Mucosa of descending colon (tissue), 3 donors: Measurements from ENCODE around the gene COBL. TPM values are rescaled to one million over a fixed set of nuclear protein-coding genes. Genes with fewer than 3 reads are reported as not detected.
A peak's percentile ranks its signal among the peaks of the same experiment; 100 is the strongest.

Experiments
- ATAC-seq: fragments of 200-7000 bp; cut with Tn5 transposase; one replicate; pipeline ENCODE4 v1.9.1; 2020; ENCODE audit warnings: mild to moderate bottlenecking, moderate library complexity
- DNase-seq, 3 donors: peaks; one replicate each; pipeline ENCODE4 v3.0.0-alpha.2; 2020
- H3K36me3 ChIP-seq: fragments of 200-600 bp; one replicate; pipeline ENCODE4 v1.8.0; 2021; ENCODE audit warnings: low read depth, mild to moderate bottlenecking
- H3K4me1 ChIP-seq: fragments of 200-600 bp; one replicate; pipeline ENCODE4 v1.8.0; 2021; ENCODE audit warnings: low read depth, mild to moderate bottlenecking
- H3K4me3 ChIP-seq: fragments of 200-600 bp; one replicate; pipeline ENCODE4 v1.8.0; 2021; ENCODE audit warnings: mild to moderate bottlenecking
- H3K9me3 ChIP-seq: fragments of 200-600 bp; one replicate; pipeline ENCODE4 v1.8.0; 2021; ENCODE audit warnings: mild to moderate bottlenecking
- intact Hi-C, 2 donors: fragments of 100-400 bp; cut with DNase I in 1 of 2; cut with micrococcal nuclease in 1 of 2; formaldehyde crosslinking; loops; one replicate each; pipeline versions ENCODE4 v1.11.0 to v1.11.1; 2022; cut with DNase I, micrococcal nuclease
- total RNA-seq, 3 donors: library from RNA; stranded (reverse); fragmentation: NEBNext Ultra II Directional in 2 of 3; extraction: Animal tissue kit (Norgen Biotek cat#: 25700) in 2 of 3; gene quantifications; one replicate each; pipeline versions ENCODE4 v1.2.1 to v1.2.4, GENCODE V29; 2021 to 2023
- TF ChIP-seq, protein P1 (sequence below): fragments of 200-600 bp; IDR thresholded peaks from one replicate; pipeline ENCODE4 v1.8.0; 2022; ENCODE audit warnings: antibody characterized with exemption, mild to moderate bottlenecking
- donor health status: DM: no; HTN: no; CAD: no; lungs with moderate emphysema.
- donor health status: DM: no; HTN: no; CAD: no.
- donor health status: DM: no; HTN: yes; CAD: no.

Gene COBL
- total RNA-seq, 3 donors from 2014 or later, result 48.6 to 91.8 (median 56.6) TPM

DNA sequence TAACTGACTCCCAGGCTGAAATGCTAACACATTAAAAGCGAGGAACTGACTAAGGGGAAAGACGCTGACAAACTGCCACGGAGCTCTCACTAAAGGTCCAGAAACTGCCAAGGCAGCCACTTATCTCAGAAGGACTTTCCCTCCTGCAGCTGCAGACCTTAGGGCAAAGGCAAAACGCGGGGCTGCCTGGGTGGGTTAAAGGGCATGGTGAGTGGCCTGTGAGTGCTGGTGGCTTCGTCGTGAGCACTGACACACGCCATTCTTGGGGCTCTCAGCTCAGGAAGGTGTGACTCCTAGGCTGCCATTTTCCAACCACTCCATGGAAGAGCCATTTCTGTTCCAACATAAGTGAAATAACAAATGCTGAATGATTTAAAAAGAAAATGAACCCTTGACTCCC is 232.5 kb downstream of the COBL start:
- Histone ChIP-seq H3K4me1 (no peaks in the 10 kb centered on the region), H3K4me3 (no peak overlapping the region), H3K9me3 (no peaks in the 10 kb centered on the region), H3K36me3 (no peaks in the 10 kb centered on the region)
- intact Hi-C loops, result no loop called here
- TF ChIP-seq, protein P1, sequence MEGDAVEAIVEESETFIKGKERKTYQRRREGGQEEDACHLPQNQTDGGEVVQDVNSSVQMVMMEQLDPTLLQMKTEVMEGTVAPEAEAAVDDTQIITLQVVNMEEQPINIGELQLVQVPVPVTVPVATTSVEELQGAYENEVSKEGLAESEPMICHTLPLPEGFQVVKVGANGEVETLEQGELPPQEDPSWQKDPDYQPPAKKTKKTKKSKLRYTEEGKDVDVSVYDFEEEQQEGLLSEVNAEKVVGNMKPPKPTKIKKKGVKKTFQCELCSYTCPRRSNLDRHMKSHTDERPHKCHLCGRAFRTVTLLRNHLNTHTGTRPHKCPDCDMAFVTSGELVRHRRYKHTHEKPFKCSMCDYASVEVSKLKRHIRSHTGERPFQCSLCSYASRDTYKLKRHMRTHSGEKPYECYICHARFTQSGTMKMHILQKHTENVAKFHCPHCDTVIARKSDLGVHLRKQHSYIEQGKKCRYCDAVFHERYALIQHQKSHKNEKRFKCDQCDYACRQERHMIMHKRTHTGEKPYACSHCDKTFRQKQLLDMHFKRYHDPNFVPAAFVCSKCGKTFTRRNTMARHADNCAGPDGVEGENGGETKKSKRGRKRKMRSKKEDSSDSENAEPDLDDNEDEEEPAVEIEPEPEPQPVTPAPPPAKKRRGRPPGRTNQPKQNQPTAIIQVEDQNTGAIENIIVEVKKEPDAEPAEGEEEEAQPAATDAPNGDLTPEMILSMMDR, result no peak
- DNase-seq (no peak), ATAC-seq (no peak)

DNA sequence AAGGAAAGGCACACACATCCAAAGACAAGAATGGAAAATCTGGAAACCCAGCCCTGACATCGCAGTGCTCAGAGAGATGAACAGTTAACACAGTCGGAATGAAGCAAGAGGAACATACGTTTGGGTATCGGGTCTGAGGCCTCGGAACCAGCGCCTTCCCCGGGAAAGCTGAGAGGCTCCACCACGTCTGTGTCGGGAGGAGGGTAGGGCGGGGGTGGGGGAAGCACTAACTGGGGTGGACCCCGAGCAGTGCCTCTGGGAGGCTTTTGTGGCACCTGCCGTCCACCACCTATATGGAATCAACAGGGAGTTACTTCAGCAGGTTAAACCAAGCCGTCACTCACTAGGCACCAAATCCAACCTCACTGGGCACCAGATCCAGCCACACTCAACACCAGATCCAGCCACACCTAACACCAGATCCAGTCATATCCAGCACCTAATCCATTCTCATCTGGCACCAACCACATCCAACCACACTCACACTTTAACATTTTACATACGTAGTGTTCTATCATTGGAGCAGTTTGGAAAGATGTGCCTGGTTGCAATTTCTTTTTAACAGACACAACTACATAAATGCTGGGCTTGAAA is 233.6 kb downstream of the COBL start:
- intact Hi-C loops, result no loop called here
- no peaks in the 10 kb centered on the region for H3K36me3 ChIP-seq

DNA sequence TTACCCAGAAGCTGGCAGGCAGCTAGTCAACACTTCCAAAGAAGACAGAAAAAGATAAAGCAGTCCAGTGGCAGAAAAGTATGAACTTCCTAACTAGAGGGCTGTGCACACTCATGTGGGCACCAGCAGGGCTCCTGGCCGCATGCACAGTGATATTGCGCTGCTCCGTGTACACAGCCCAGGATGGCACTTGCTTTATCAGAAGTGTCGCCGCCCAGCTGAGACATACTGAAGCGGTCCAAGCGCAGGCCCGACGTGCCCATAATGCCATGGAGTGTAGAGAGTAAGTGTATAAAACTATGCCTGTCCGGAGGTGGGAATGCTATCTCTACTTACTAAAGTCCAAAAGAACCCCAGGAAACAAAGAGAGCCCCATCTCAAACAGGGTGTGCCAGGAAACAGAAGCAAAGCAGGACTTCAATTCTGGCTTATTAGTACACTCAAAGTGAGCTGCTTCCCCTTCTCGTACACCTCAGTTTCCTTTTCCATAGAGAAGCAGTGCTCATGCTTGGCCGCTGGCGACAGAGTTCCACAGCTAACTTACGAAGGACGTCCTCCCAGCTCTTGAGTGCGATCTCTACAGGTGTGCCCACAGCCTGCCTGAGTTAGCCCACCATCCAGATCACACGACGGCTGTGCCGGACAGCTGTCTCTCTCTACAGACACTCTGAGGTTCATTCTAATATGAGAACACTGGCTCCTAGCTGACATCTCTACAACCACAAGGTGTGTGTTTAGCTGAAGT is 234.3 kb downstream of the COBL start:
- no peaks in the 10 kb centered on the region for H3K36me3 ChIP-seq

More for the DNA sequence above, 233.6 kb downstream of the COBL start:
- DNase-seq (no peak), ATAC-seq (no peak)
- Histone ChIP-seq H3K4me1 (no peaks in the 10 kb centered on the region), H3K9me3 (no peaks in the 10 kb centered on the region), H3K4me3 (no peak overlapping the region)
- TF ChIP-seq, protein P1, result no peak

DNA sequence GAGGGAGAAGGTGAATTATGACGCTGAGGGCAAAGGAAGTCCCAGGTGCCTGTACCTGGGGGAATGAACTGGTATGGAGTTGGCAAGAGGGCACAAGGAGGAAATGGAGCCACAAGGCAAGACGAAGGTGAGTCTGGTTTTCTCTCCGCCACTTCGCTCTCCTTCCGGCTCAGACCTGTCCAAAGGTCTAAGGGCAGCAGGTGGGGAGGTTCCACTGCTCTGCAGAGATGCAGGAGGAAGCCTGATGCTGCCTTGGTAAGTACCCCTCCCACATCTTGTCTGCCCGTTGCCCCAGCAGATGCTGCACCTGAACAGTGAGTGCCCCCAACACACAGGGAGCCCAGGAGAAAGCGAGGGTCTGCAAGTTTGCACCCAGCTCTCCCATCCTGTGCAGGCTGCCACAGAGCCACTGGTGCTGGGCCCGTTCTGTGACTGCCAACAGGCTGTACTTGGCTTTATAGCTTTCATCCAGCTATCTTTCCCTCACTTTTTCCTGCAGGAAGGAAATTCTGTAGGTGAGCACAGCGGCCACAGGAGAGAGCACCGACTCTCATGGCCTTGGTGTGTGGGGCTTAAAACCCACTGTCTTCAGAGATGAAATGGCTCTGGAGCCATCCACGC is 235.2 kb downstream of the COBL start:
- no peak for DNase-seq
- TF ChIP-seq, protein P1, result no peak
- Histone ChIP-seq H3K4me3 (no peak overlapping the region), H3K4me1 (no peaks in the 10 kb centered on the region), H3K9me3 (no peaks in the 10 kb centered on the region), H3K36me3 (no peaks in the 10 kb centered on the region)
- peak; percentile 48 for ATAC-seq
- intact Hi-C loops, result no loop called here

More for the DNA sequence above, 234.3 kb downstream of the COBL start:
- DNase-seq (no peak), ATAC-seq (no peak)
- intact Hi-C loops, result no loop called here
- TF ChIP-seq, protein P1, result no peak
- Histone ChIP-seq H3K4me1 (no peaks in the 10 kb centered on the region), H3K9me3 (no peaks in the 10 kb centered on the region), H3K4me3 (no peak overlapping the region)

DNA sequence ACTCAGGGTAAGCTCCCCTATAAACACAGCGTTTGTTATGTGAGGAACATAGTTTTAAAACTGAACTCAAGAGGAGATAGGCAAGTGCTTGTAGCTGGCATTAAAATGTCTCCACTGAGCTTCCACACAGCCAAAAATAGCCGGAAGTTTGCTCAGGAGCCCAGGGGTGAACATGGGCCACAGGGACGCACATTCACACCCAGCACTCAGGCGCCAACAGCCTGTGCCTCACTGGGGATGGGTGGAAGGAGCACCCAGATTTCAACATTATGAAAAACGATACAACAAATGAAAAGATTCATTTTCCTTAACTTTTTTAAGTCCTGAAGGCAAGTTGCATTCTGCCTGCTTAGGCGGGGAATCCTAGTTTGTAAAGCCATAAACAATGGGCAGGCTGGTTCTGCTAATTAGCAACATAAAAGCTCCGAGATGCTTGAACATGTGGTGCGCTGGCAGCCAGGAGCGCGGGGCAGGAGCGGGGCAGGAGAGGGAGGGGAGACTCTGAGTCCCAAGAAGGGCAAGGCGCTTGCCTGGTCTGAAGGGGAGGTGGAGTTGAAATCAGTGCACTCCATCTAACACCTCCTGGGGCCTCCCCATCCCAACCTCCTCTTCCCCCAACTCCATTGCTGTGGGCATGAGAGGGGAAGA is 235.9 kb downstream of the COBL start:
- Histone ChIP-seq H3K4me3 (no peak overlapping the region), H3K4me1 (no peaks in the 10 kb centered on the region), H3K36me3 (no peaks in the 10 kb centered on the region), H3K9me3 (no peaks in the 10 kb centered on the region)
- intact Hi-C loops, result no loop called here
- ATAC-seq (no peak), DNase-seq (no peak)
- TF ChIP-seq, protein P1, result no peak
